Trophoblast cell (in vitro differentiated cells and primary cell): ENCODE data around the gene OGG1.

ENCODE experiments used
- DNase-seq, 2 donors: peaks; one replicate each; pipeline ENCODE4 v3.0.0-alpha.2; 2016
- H2AFZ ChIP-seq: 2 replicates; pipeline ENCODE4 v1.6.1; 2013; ENCODE audit warnings: low read length, moderate library complexity, mild to moderate bottlenecking; ENCODE audit not compliant: insufficient read depth, poor library complexity
- H2AK5ac ChIP-seq: 2 replicates; pipeline ENCODE4 v1.6.1; 2013; ENCODE audit warnings: mild to moderate bottlenecking, low read length
- H2BK120ac ChIP-seq: 2 replicates; pipeline ENCODE4 v1.6.1; 2013; ENCODE audit warnings: low read length, mild to moderate bottlenecking, moderate library complexity; ENCODE audit not compliant: insufficient read depth, poor library complexity
- H2BK12ac ChIP-seq: 2 replicates; pipeline ENCODE4 v1.6.1; 2013; ENCODE audit warnings: mild to moderate bottlenecking, low read length, moderate library complexity
- H2BK5ac ChIP-seq: 2 replicates; pipeline ENCODE4 v1.6.1; 2013; ENCODE audit warnings: low read length, low read depth, moderate library complexity, mild to moderate bottlenecking; ENCODE audit not compliant: poor library complexity
- H3K14ac ChIP-seq: 2 replicates; pipeline ENCODE4 v1.6.1; 2013; ENCODE audit warnings: mild to moderate bottlenecking, low read length
- H3K18ac ChIP-seq: 2 replicates; pipeline ENCODE4 v1.6.1; 2013; ENCODE audit warnings: mild to moderate bottlenecking, low read length
- H3K23ac ChIP-seq: 2 replicates; pipeline ENCODE4 v1.6.1; 2013; ENCODE audit warnings: low read length
- H3K27ac ChIP-seq: 2 replicates; pipeline ENCODE4 v1.5.1; 2013; ENCODE audit warnings: low read depth, mild to moderate bottlenecking, inconsistent platforms, low read length, moderate library complexity
- H3K27me3 ChIP-seq: 2 replicates; pipeline ENCODE4 v1.6.1; 2013; ENCODE audit warnings: inconsistent platforms, mild to moderate bottlenecking, low read length, moderate library complexity; ENCODE audit not compliant: insufficient read depth
- H3K36me3 ChIP-seq, 2 experiments: 1 replicate in 1 of 2; 2 replicates in 1 of 2; pipeline ENCODE4 v1.6.1; 2013; ENCODE audit warnings: low read length in 2 of 2, mild to moderate bottlenecking in 2 of 2, moderate library complexity in 1 of 2; ENCODE audit not compliant: insufficient read depth in 2 of 2, control insufficient read depth in 1 of 2
- H3K4ac ChIP-seq: 2 replicates; pipeline ENCODE4 v1.6.1; 2013; ENCODE audit warnings: low read depth, mild to moderate bottlenecking, low read length, moderate library complexity
- H3K4me1 ChIP-seq, 2 experiments: 1 replicate in 1 of 2; 2 replicates in 1 of 2; pipeline ENCODE4 v1.6.1; 2013; ENCODE audit warnings: low read length in 2 of 2, mild to moderate bottlenecking in 2 of 2, moderate library complexity in 1 of 2; ENCODE audit not compliant: insufficient read depth in 2 of 2, control insufficient read depth in 1 of 2
- H3K4me2 ChIP-seq: 2 replicates; pipeline ENCODE4 v1.6.1; 2013; ENCODE audit warnings: inconsistent platforms, mild to moderate bottlenecking, low read length, moderate library complexity
- H3K4me3 ChIP-seq: 2 replicates; pipeline ENCODE4 v1.5.1; 2013; ENCODE audit warnings: mild to moderate bottlenecking, low read depth, low read length, inconsistent platforms
- H3K79me1 ChIP-seq: one replicate; pipeline ENCODE4 v1.6.1; 2013; ENCODE audit warnings: low read length
- H3K79me2 ChIP-seq: 2 replicates; pipeline ENCODE4 v1.6.1; 2013; ENCODE audit warnings: low read length, mild to moderate bottlenecking; ENCODE audit not compliant: control insufficient read depth, insufficient read depth, poor library complexity
- H3K9ac ChIP-seq: 2 replicates; pipeline ENCODE4 v1.6.1; 2013; ENCODE audit warnings: mild to moderate bottlenecking, low read length
- H3K9me3 ChIP-seq: 2 replicates; pipeline ENCODE4 v1.6.1; 2013; ENCODE audit warnings: low read depth, mild to moderate bottlenecking, control low read depth, inconsistent platforms, low read length; ENCODE audit not compliant: insufficient read depth
- H4K12ac ChIP-seq: 2 replicates; pipeline ENCODE4 v1.6.1; 2013; ENCODE audit warnings: low read depth, mild to moderate bottlenecking, low read length, moderate library complexity
- H4K8ac ChIP-seq: 2 replicates; pipeline ENCODE4 v1.6.1; 2013; ENCODE audit warnings: low read depth, mild to moderate bottlenecking, low read length, moderate library complexity
- H4K91ac ChIP-seq: one replicate; pipeline ENCODE4 v1.6.1; 2013; ENCODE audit warnings: low read depth, mild to moderate bottlenecking, low read length, moderate library complexity
- WGBS: extraction: QIAGEN DNeasy Blood & Tissue Kit; methylation state at CpG from one replicate; pipeline ENCODE4 v1.1.7; 2013; ENCODE audit warnings: missing lambda C conversion rate; ENCODE audit not compliant: insufficient read length, insufficient coverage; ENCODE audit errors: extremely low coverage; 5-methylcytosine and 5-hydroxymethylcytosine counted together

The OGG1 gene

GRCh38 chr3:9803494-9803893 lies 53.7 kb downstream of the OGG1 start:
- no peak overlapping the region for H2BK12ac ChIP-seq
- no peaks in the 10 kb centered on the region for H3K27me3 ChIP-seq
- H3K4me3 ChIP-seq = no peak overlapping the region
- DNase-seq = no peak
- H4K91ac ChIP-seq = no peak overlapping the region
- H3K18ac ChIP-seq = no peak overlapping the region
- no peak overlapping the region for H3K9ac ChIP-seq
- H3K4me2 ChIP-seq = no peak overlapping the region
- no peak overlapping the region for H3K27ac ChIP-seq
- H3K79me1 ChIP-seq = no peaks in the 10 kb centered on the region
- no peak overlapping the region for H2BK120ac ChIP-seq
- no peaks in the 10 kb centered on the region for H3K79me2 ChIP-seq
- no CpG with 5 or more reads among the region's 1 CpG for WGBS
- no peaks in the 10 kb centered on the region for H3K4me1 ChIP-seq
- no peak overlapping the region for H2BK5ac ChIP-seq
- H3K23ac ChIP-seq = no peak overlapping the region
- no peak overlapping the region for H2AK5ac ChIP-seq
- no peak overlapping the region for H3K4ac ChIP-seq
- no peak overlapping the region for H4K8ac ChIP-seq
- no peak overlapping the region for H4K12ac ChIP-seq
- H2AFZ ChIP-seq = no peak overlapping the region
- no peak overlapping the region for H3K14ac ChIP-seq
- H3K9me3 ChIP-seq = no peaks in the 10 kb centered on the region
- H3K36me3 ChIP-seq = peaks cover 57 to 75% of the 10 kb centered on the region in 2 experiments

- no peak overlapping the region for H3K27ac ChIP-seq
- WGBS = no CpG with 5 or more reads among the region's 5 CpGs
These were observed 55.2 kb downstream of the OGG1 start for GRCh38 chr3:9804996-9805395.

DNA sequence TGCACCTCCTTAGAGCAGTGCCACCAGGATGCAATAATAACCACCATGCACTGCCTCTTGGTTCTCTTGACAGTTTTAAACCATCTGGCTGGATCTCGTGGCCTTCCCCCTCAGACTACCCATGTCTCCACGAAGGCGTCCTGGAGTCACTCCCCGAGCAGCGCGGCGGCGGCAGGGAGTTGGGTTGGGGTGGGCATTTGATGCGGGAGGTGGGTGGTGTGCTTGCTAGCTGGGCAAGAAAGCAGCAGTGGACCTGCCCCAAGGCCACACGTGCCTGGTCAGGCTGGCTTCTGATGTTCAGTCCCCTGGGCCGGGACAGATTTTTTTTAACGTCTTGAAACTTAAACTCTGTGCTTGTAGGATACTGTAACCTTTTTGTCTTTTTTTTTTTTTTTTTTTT lies 56.4 kb downstream of the OGG1 start:
- Histone ChIP-seq H4K8ac (no peak overlapping the region), H3K4me3 (no peak overlapping the region), H3K18ac (no peak overlapping the region), H3K4me1 (peaks cover 0 to 3% of the 10 kb centered on the region in 2 experiments), H3K27ac (no peak overlapping the region), H3K14ac (no peak overlapping the region), H2BK12ac (no peak overlapping the region), H2BK120ac (no peak overlapping the region), H3K27me3 (no peaks in the 10 kb centered on the region), H3K36me3 (peaks cover 45 to 54% of the 10 kb centered on the region in 2 experiments), H3K4ac (no peak overlapping the region), H3K9ac (no peak overlapping the region), H3K23ac (no peak overlapping the region), H3K9me3 (no peaks in the 10 kb centered on the region), H2AK5ac (no peak overlapping the region), H3K79me1 (peaks cover 9% of the 10 kb centered on the region), H2AFZ (no peak overlapping the region), H3K4me2 (no peak overlapping the region), H3K79me2 (peaks cover 3% of the 10 kb centered on the region), H4K12ac (no peak overlapping the region), H2BK5ac (no peak overlapping the region), H4K91ac (no peak overlapping the region)
- DNase-seq = no peak
- no CpG with 5 or more reads among the region's 12 CpGs for WGBS

More at GRCh38 chr3:9804996-9805395, 55.2 kb downstream of the OGG1 start:
- no peak overlapping the region for H2BK120ac ChIP-seq
- no peak overlapping the region for H2AK5ac ChIP-seq
- H4K91ac ChIP-seq = no peak overlapping the region
- no peaks in the 10 kb centered on the region for H3K9me3 ChIP-seq
- no peak overlapping the region for H3K9ac ChIP-seq
- H3K4me2 ChIP-seq = no peak overlapping the region
- H4K8ac ChIP-seq = no peak overlapping the region
- no peak overlapping the region for H4K12ac ChIP-seq
- H3K79me2 ChIP-seq = peaks cover 2% of the 10 kb centered on the region
- no peak overlapping the region for H3K4ac ChIP-seq
- H2BK12ac ChIP-seq = no peak overlapping the region
- H3K27me3 ChIP-seq = no peaks in the 10 kb centered on the region
- no peak overlapping the region for H3K23ac ChIP-seq
- H3K18ac ChIP-seq = no peak overlapping the region
- H3K79me1 ChIP-seq = peaks cover 5% of the 10 kb centered on the region
- H3K14ac ChIP-seq = no peak overlapping the region
- H3K36me3 ChIP-seq = peaks cover 51 to 65% of the 10 kb centered on the region in 2 experiments
- peaks cover 0 to 3% of the 10 kb centered on the region in 2 experiments for H3K4me1 ChIP-seq
- H2BK5ac ChIP-seq = no peak overlapping the region
- H3K4me3 ChIP-seq = no peak overlapping the region
- no peak for DNase-seq
- H2AFZ ChIP-seq = no peak overlapping the region
